HepG2 (cell line): ENCODE results near the gene MAML1. TPM values are rescaled to one million over a fixed set of nuclear protein-coding genes. Genes with fewer than 3 reads are reported as not detected.
"Not testable (repeated sequence)": the region's sequence is repeated elsewhere in the genome, so short reads cannot be mapped to it uniquely, and the experiment has no call there.

Experiments used
- ATAC-seq: fragments of 200-7000 bp; cut with Tn5 transposase; 3 replicates; pipeline ENCODE4 v1.9.1; 2020; ENCODE audit warnings: mild to moderate bottlenecking, moderate library complexity
- BruUV-seq: library from RNA; stranded (reverse); fragments of 400-500 nt; replicated peaks from 2 replicates; lab custom pipeline; 2021; lab: Mats Ljungman, UMichigan
- CTCF ChIA-PET: fragments of 300-600 bp; formaldehyde crosslinking; extraction: SDS; loops from one replicate; lab custom pipeline; 2021; ENCODE audit warnings: low total read pairs, inconsistent platforms, low intra/inter-chr PET ratio; lab: Yijun Ruan, JAX
- POLR2A ChIA-PET: fragments of 350-600 bp; sonication (Branson Sonifier 250); formaldehyde crosslinking; loops from one replicate; lab custom pipeline; 2020; ENCODE audit warnings: antibody characterized with exemption, inconsistent platforms; lab: Yijun Ruan, JAX
- DNase-seq: peaks from one replicate; pipeline ENCODE4 v3.0.0-alpha.2; 2015; ENCODE audit warnings: low spot score
- FAIRE-seq: peaks from 3 replicates; lab custom pipeline; 2011; peaks lifted over from hg19 to GRCh38; lab: Jason Lieb, UNC
- H2AFZ ChIP-seq: one replicate; pipeline ENCODE4 v1.6.1; 2011; ENCODE audit warnings: low read length, inconsistent platforms
- H3K27ac ChIP-seq: fragments of 300-600 bp; 3 replicates; pipeline ENCODE4 v1.8.0; 2011; ENCODE audit warnings: mixed run types, mild to moderate bottlenecking, mixed read lengths, low read length, inconsistent platforms; ENCODE audit not compliant: insufficient read depth; ENCODE audit errors: extremely low read length
- H3K27me3 ChIP-seq, 2 experiments: fragments of 200-600 bp in 1 of 2; 2 replicates in 1 of 2; 3 replicates in 1 of 2; pipeline versions ENCODE4 v1.6.0 to v1.8.0; 2011; ENCODE audit warnings: low read length in 2 of 2, mild to moderate bottlenecking in 2 of 2, moderate library complexity in 2 of 2, inconsistent platforms in 1 of 2; ENCODE audit not compliant: insufficient read depth in 2 of 2, control insufficient read depth in 1 of 2
- H3K36me3 ChIP-seq, 2 experiments: fragments of 200-600 bp in 1 of 2; replicated peaks in 1 of 2; 2 replicates in 1 of 2; 3 replicates in 1 of 2; pipeline versions ENCODE4 v1.5.1 to v1.8.0; 2011; ENCODE audit warnings: low read length in 2 of 2, inconsistent platforms in 1 of 2; ENCODE audit not compliant: insufficient read depth in 2 of 2, control insufficient read depth in 1 of 2
- H3K4me1 ChIP-seq: 2 replicates; pipeline ENCODE4 v1.5.1; 2012; ENCODE audit warnings: low read length, inconsistent platforms; ENCODE audit not compliant: insufficient read depth
- H3K4me2 ChIP-seq: 2 replicates; pipeline ENCODE4 v1.6.0; 2011; ENCODE audit warnings: low read depth, low read length, inconsistent platforms
- H3K4me3 ChIP-seq, 3 experiments: fragments of 200-600 bp in 1 of 3; sonication (generic), shearing (Covaris generic) in 1 of 3; replicated peaks in 1 of 3; 2 replicates each; pipeline ENCODE4 v1.5.1; 2011 to 2016; ENCODE audit warnings: low read length in 3 of 3, inconsistent platforms in 2 of 3, low read depth in 2 of 3, mild to moderate bottlenecking in 2 of 3, control low read depth in 1 of 3, mixed read lengths in 1 of 3; ENCODE audit not compliant: insufficient read depth in 1 of 3
- H3K79me2 ChIP-seq: one replicate; pipeline ENCODE4 v1.6.1; 2011; ENCODE audit warnings: low read length, inconsistent platforms; ENCODE audit not compliant: insufficient read depth
- H3K9ac ChIP-seq: 2 replicates; pipeline ENCODE4 v1.6.0; 2011; ENCODE audit warnings: mild to moderate bottlenecking, low read depth, low read length, inconsistent platforms; ENCODE audit not compliant: insufficient read depth
- H3K9me3 ChIP-seq: 2 replicates; pipeline ENCODE4 v1.5.1; 2012; ENCODE audit warnings: mild to moderate bottlenecking, low read length
- H4K20me1 ChIP-seq: 2 replicates; pipeline ENCODE4 v1.6.0; 2011; ENCODE audit warnings: inconsistent platforms, mild to moderate bottlenecking, low read length, moderate library complexity; ENCODE audit not compliant: insufficient read depth
- DMAP1 ChIP-seq: IDR thresholded peaks from 2 replicates; pipeline ENCODE4 v1.6.1; 2016
- ZBTB38 ChIP-seq: sonication (generic); formaldehyde crosslinking; IDR thresholded peaks from 2 replicates; pipeline ENCODE4 v1.5.1; 2020; ENCODE audit warnings: mild to moderate bottlenecking, missing genetic modification reagents
- ZNF121 ChIP-seq: sonication (generic); formaldehyde crosslinking; IDR thresholded peaks from 2 replicates; pipeline ENCODE4 v1.5.0; 2020; ENCODE audit warnings: mild to moderate bottlenecking, missing genetic modification reagents
- ZNF460 ChIP-seq: sonication (generic); formaldehyde crosslinking; IDR thresholded peaks from 2 replicates; pipeline ENCODE4 v1.5.1; 2020; ENCODE audit warnings: missing genetic modification reagents, mild to moderate bottlenecking, borderline replicate concordance
- ZNF615 ChIP-seq: sonication (generic); formaldehyde crosslinking; IDR thresholded peaks from 2 replicates; pipeline ENCODE4 v1.5.0; 2020; ENCODE audit warnings: mild to moderate bottlenecking, missing genetic modification reagents, borderline replicate concordance
- WGBS: methylation state at CpG from one replicate; pipeline ENCODE4 v1.1.6; 2017; ENCODE audit warnings: low lambda C conversion rate; 5-methylcytosine and 5-hydroxymethylcytosine counted together
- in situ Hi-C: cut with HindIII; loops from 2 replicates; pipeline ENCODE4 v1.10.0; 2017; ENCODE audit warnings: low pct_unique_long_range_greater_than_20kb; ENCODE audit not compliant: extremely low pct_ligation_motif_present
- intact Hi-C: fragments of 100-400 bp; cut with micrococcal nuclease; formaldehyde crosslinking; loops from one replicate; pipeline ENCODE4 v1.10.0; 2022; ENCODE audit not compliant: unreplicated experiment
- polyA plus RNA-seq, 8 experiments: library from polyadenylated mRNA; depleted of rRNA in 3 of 8; stranded (reverse) in 7 of 8; unstranded in 1 of 8; fragments of >200 nt; fragmentation: Illumina TruSeq in 4 of 8; extraction: Trizol in 4 of 8; gene quantifications; 2 replicates each; pipeline versions ENCODE4 v1.2.1 to v1.2.3, GENCODE V29; 2011 to 2016; ENCODE audit warnings: low read depth in 4 of 8, missing spikeins in 1 of 8, mixed read lengths in 1 of 8; ENCODE audit not compliant: insufficient read depth in 1 of 8
- total RNA-seq, 5 experiments: library from RNA; depleted of rRNA; stranded (reverse); fragments of >200 nt; fragmentation: Illumina TruSeq; extraction: Trizol; gene quantifications; 2 replicates each; pipeline ENCODE4 v1.2.3, GENCODE V29; 2016; ENCODE audit warnings: low read depth in 1 of 5

MAML1 gene
- total and polyA plus RNA-seq, 2 of the 13 experiments (the other 11 are each of a cell fraction or from before 2014, with no cell fraction given), result 10.0 to 10.8 TPM

DNA sequence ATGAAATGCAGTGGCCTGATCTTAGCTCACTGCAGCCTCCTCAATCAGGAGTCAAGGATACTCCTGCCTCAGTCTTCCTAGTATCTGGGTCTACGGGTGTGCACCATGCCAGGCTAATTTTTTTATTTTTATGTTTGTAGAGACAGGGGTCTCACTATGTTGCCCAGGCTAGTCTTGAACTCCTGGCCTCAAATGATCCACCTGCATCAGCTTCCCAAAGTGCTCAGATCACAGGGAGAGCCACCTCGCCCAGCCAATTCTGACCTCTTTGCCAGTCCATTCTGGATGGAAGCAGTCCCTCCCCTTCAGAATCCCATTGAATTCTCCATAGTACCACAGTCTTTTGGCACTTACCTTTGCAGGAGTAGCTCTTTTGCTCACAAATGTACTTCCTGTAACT, 35.5 kb upstream of the MAML1 start:
- ChIA-PET POLR2A (interaction anchor here (1.1 to 2.8 kb wide), 4 partner anchors 16 to 73 kb away, joined by 3 to 31 read pairs (median 6); partner anchors contain the start of genes CBY3 and HNRNPH1), CTCF (no interaction called here)
- no peak overlapping the region for H2AFZ ChIP-seq
- DNase-seq (no peak), FAIRE-seq (no peak), ATAC-seq (no peak)
- no peaks in the 10 kb centered on the region; a peak in 1 of 5 replicates for H3K27me3 ChIP-seq
- H3K9ac ChIP-seq, result peak overlapping the region; percentile 93; the same call in 1 of the 2 replicates
- peaks cover 38% of the 10 kb centered on the region for H3K79me2 ChIP-seq
- intact Hi-C loops, result loop anchor here (5.0 kb wide), 1 partner anchor 75 kb away; the partner anchor contains the start of gene HNRNPH1
- H3K27ac ChIP-seq, result peak overlapping the region; percentile 96
- WGBS, result 75% methylated on average over 2 of the region's 2 CpGs
- TF ChIP-seq ZNF121 (CRISPR knock-in tag) (peak; percentile 77; the same call in 1 of the 2 replicates), DMAP1 (CRISPR knock-in tag) (no peak)
- in situ Hi-C loops, result no loop called here
- no peaks in the 10 kb centered on the region for H3K9me3 ChIP-seq
- peaks cover 41% of the 10 kb centered on the region for H3K4me1 ChIP-seq
- H4K20me1 ChIP-seq, result peaks cover 22% of the 10 kb centered on the region
- H3K4me3 ChIP-seq, result no peak overlapping the region
- no TSS peak for BruUV-seq
- peak overlapping the region; percentile 52 for H3K4me2 ChIP-seq
- no peaks in the 10 kb centered on the region for H3K36me3 ChIP-seq

DNA sequence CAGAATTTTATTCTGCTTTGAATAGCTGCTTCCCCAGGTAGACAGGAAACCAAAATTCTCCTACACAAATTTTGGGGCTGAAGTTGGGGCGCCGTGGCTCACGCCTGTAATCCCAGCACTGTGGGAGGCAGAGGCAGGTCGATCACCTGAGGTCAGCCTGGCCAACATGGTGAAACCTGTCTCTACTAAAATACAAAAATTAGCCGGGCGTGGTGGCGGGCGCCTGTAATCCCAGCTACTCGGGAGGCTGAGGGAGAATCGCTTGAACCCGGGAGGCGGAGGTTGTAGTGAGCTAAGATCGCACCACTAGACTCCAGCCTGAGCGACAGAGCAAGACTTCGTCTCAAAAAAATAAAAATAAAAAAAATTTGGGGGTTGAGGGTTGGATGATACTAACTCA, 35.1 kb upstream of the MAML1 start:
- H2AFZ ChIP-seq, DNase-seq, H3K36me3 ChIP-seq: not testable (repeated sequence)
- TF ChIP-seq ZBTB38 (CRISPR knock-in tag) (0 out of 2 replicates have a peak, but pooled peaks have one; percentile 64), ZNF460 (CRISPR knock-in tag) (peak; percentile 71; the same call in 1 of the 2 replicates), ZNF615 (0 out of 2 replicates have a peak, but pooled peaks have one; percentile 2)
- TF ChIP-seq, all 625 proteins: peak for 3; not testable (repeated sequence) for 622
- intact Hi-C loops, result loop anchor here (5.0 kb wide), 1 partner anchor 75 kb away; the partner anchor contains the start of gene HNRNPH1
- POLR2A ChIA-PET, result interaction anchor here (1.1 to 2.8 kb wide), 4 partner anchors 17 to 74 kb away, joined by 3 to 31 read pairs (median 6); partner anchors contain the start of genes CBY3 and HNRNPH1
- Histone ChIP-seq H3K9ac (peak overlapping the region; percentile 93), H3K79me2 (peaks cover 42% of the 10 kb centered on the region), H3K4me3 (peak overlapping the region; percentile 64 to 86 (median 71); a peak in 5 of 6 replicates), H3K27ac (peak overlapping the region; percentile 96), H3K4me1 (peaks cover 45% of the 10 kb centered on the region), H3K4me2 (peak overlapping the region; percentile 88), H4K20me1 (peaks cover 23% of the 10 kb centered on the region)
- FAIRE-seq, CTCF ChIA-PET, in situ Hi-C loops, H3K27me3 ChIP-seq, BruUV-seq, ATAC-seq, H3K9me3 ChIP-seq: not testable (repeated sequence)
- 88% methylated on average over 15 of the region's 15 CpGs for WGBS
